H9 (cell line): Measurements from ENCODE around the gene HOXC12. TPM values are rescaled to one million over a fixed set of nuclear protein-coding genes. Genes with fewer than 3 reads are reported as not detected.

Experiments
- DNase-seq: peaks from one replicate; pipeline ENCODE4 v3.0.0-alpha.2; 2017
- H2AFZ ChIP-seq: one replicate; pipeline ENCODE4 v1.6.1; 2013; ENCODE audit warnings: mild to moderate bottlenecking, low read length, control low read depth, moderate library complexity
- H2AK5ac ChIP-seq: 2 replicates; pipeline ENCODE4 v1.6.1; 2013; ENCODE audit warnings: low read length, control low read depth, mixed read lengths; ENCODE audit not compliant: insufficient read length
- H2BK120ac ChIP-seq: one replicate; pipeline ENCODE4 v1.6.1; 2013; ENCODE audit warnings: low read depth, mild to moderate bottlenecking, low read length, control low read depth, inconsistent platforms; ENCODE audit not compliant: poor library complexity, severe bottlenecking
- H2BK12ac ChIP-seq: 2 replicates; pipeline ENCODE4 v1.6.1; 2013; ENCODE audit warnings: low read length, control low read depth, mixed read lengths, low read depth; ENCODE audit not compliant: insufficient read length
- H2BK15ac ChIP-seq: 2 replicates; pipeline ENCODE4 v1.6.1; 2013; ENCODE audit warnings: low read depth, low read length, control low read depth
- H2BK20ac ChIP-seq: one replicate; pipeline ENCODE4 v1.6.1; 2013; ENCODE audit warnings: low read depth, mild to moderate bottlenecking, low read length, control low read depth, inconsistent platforms; ENCODE audit not compliant: poor library complexity, severe bottlenecking
- H2BK5ac ChIP-seq: 2 replicates; pipeline ENCODE4 v1.6.1; 2013; ENCODE audit warnings: low read length, control low read depth, mixed read lengths; ENCODE audit not compliant: insufficient read length
- H3K14ac ChIP-seq: 2 replicates; pipeline ENCODE4 v1.6.1; 2013; ENCODE audit warnings: low read length, control low read depth; ENCODE audit not compliant: insufficient read depth
- H3K18ac ChIP-seq: 2 replicates; pipeline ENCODE4 v1.6.1; 2013; ENCODE audit warnings: low read depth, mild to moderate bottlenecking, mixed read lengths, low read length, control low read depth; ENCODE audit not compliant: insufficient read length
- H3K23ac ChIP-seq: 2 replicates; pipeline ENCODE4 v1.6.1; 2013; ENCODE audit warnings: low read length, control low read depth, mixed read lengths, low read depth; ENCODE audit not compliant: insufficient read length
- H3K23me2 ChIP-seq: 2 replicates; pipeline ENCODE4 v1.6.1; 2013; ENCODE audit warnings: low read depth, mild to moderate bottlenecking, mixed read lengths, low read length, control low read depth; ENCODE audit not compliant: insufficient read length, poor library complexity, severe bottlenecking
- H3K27ac ChIP-seq: 2 replicates; pipeline ENCODE4 v1.5.1; 2013; ENCODE audit warnings: low read length, control low read depth, mixed read lengths, low read depth; ENCODE audit not compliant: insufficient read length
- H3K27me3 ChIP-seq: 2 replicates; pipeline ENCODE4 v1.6.1; 2013; ENCODE audit warnings: low read length, control low read depth, inconsistent platforms; ENCODE audit not compliant: insufficient read depth
- H3K4ac ChIP-seq: 2 replicates; pipeline ENCODE4 v1.6.1; 2013; ENCODE audit warnings: low read depth, mild to moderate bottlenecking, control low read depth, inconsistent platforms, low read length, moderate library complexity
- H3K4me1 ChIP-seq: 2 replicates; pipeline ENCODE4 v1.6.1; 2013; ENCODE audit warnings: low read length, control low read depth, inconsistent platforms; ENCODE audit not compliant: insufficient read depth
- H3K4me2 ChIP-seq: 2 replicates; pipeline ENCODE4 v1.6.1; 2013; ENCODE audit warnings: low read length, control low read depth, mixed read lengths; ENCODE audit not compliant: insufficient read length, insufficient read depth
- H3K56ac ChIP-seq: 2 replicates; pipeline ENCODE4 v1.6.1; 2013; ENCODE audit warnings: low read depth, mild to moderate bottlenecking, mixed read lengths, low read length, control low read depth; ENCODE audit not compliant: insufficient read length
- H3K79me1 ChIP-seq: 2 replicates; pipeline ENCODE4 v1.6.1; 2013; ENCODE audit warnings: low read depth, mild to moderate bottlenecking, moderate library complexity, low read length, control low read depth, inconsistent platforms; ENCODE audit not compliant: insufficient read depth, poor library complexity, severe bottlenecking
- H3K79me2 ChIP-seq: 2 replicates; pipeline ENCODE4 v1.6.1; 2013; ENCODE audit warnings: low read length, control low read depth, inconsistent platforms; ENCODE audit not compliant: insufficient read depth
- H3K9ac ChIP-seq: 2 replicates; pipeline ENCODE4 v1.6.1; 2013; ENCODE audit warnings: low read length, control low read depth, mixed read lengths; ENCODE audit not compliant: insufficient read length; ENCODE audit errors: extremely low read depth
- H3K9me3 ChIP-seq: one replicate; pipeline ENCODE4 v1.6.1; 2013; ENCODE audit warnings: low read depth, low read length, inconsistent platforms; ENCODE audit not compliant: control insufficient read depth
- H3T11ph ChIP-seq: one replicate; pipeline ENCODE4 v1.6.1; 2013; ENCODE audit warnings: mild to moderate bottlenecking, low read length, control low read depth, inconsistent platforms
- H4K20me1 ChIP-seq: one replicate; pipeline ENCODE4 v1.6.1; 2013; ENCODE audit not compliant: control insufficient read depth, insufficient read length, insufficient read depth
- H4K5ac ChIP-seq: 2 replicates; pipeline ENCODE4 v1.6.1; 2013; ENCODE audit warnings: low read depth, mild to moderate bottlenecking, mixed read lengths, low read length, control low read depth; ENCODE audit not compliant: insufficient read length
- H4K8ac ChIP-seq: replicated peaks from 2 replicates; pipeline ENCODE4 v1.6.1; 2013; ENCODE audit warnings: low read length, control low read depth, mixed read lengths, low read depth; ENCODE audit not compliant: insufficient read length
- H4K91ac ChIP-seq: 2 replicates; pipeline ENCODE4 v1.6.1; 2013; ENCODE audit warnings: low read depth, mild to moderate bottlenecking, moderate library complexity, mixed read lengths, low read length, control low read depth; ENCODE audit not compliant: insufficient read length
- H3K27ac Mint-ChIP-seq, 3 experiments: 2 replicates in 2 of 3; 3 replicates in 1 of 3; pipeline ENCODE4 v1.8.0; 2020 to 2021; ENCODE audit warnings: mixed read lengths in 3 of 3, mild to moderate bottlenecking in 1 of 3, moderate library complexity in 1 of 3
- H3K27me3 Mint-ChIP-seq: 2 replicates; pipeline ENCODE4 v1.8.0; 2021; ENCODE audit warnings: low read depth, mild to moderate bottlenecking, moderate library complexity, mixed read lengths
- H3K36me3 Mint-ChIP-seq, 3 experiments: 2 replicates in 2 of 3; 3 replicates in 1 of 3; pipeline ENCODE4 v1.8.0; 2020 to 2021; ENCODE audit warnings: low read depth in 3 of 3, mixed read lengths in 3 of 3; ENCODE audit not compliant: insufficient read depth in 1 of 3
- H3K4me1 Mint-ChIP-seq, 2 experiments: 2 replicates each; pipeline ENCODE4 v1.8.0; 2020; ENCODE audit warnings: mixed read lengths in 2 of 2
- H3K4me3 Mint-ChIP-seq, 2 experiments: 2 replicates in 1 of 2; 3 replicates in 1 of 2; pipeline ENCODE4 v1.8.0; 2020 to 2021; ENCODE audit warnings: mild to moderate bottlenecking in 2 of 2, mixed read lengths in 2 of 2, moderate library complexity in 1 of 2
- H3K9me3 Mint-ChIP-seq, 2 experiments: 2 replicates in 1 of 2; 3 replicates in 1 of 2; pipeline ENCODE4 v1.8.0; 2020; ENCODE audit warnings: mild to moderate bottlenecking in 2 of 2, mixed read lengths in 2 of 2, moderate library complexity in 1 of 2
- WGBS: extraction: QIAGEN DNeasy Blood & Tissue Kit; methylation state at CpG from one replicate; pipeline ENCODE4 v1.1.7; 2013; ENCODE audit warnings: missing lambda C conversion rate, low lambda C conversion rate, mixed read lengths; ENCODE audit not compliant: insufficient read length; ENCODE audit errors: extremely low coverage; 5-methylcytosine and 5-hydroxymethylcytosine counted together
- total RNA-seq: library from RNA; stranded (reverse); gene quantifications from 2 replicates; pipeline ENCODE4 v1.2.1, GENCODE V29; 2021
- TF ChIP-seq, protein P1 (sequence below): fragments of 200-600 bp; sonication (generic); conservative IDR thresholded peaks from 3 replicates; pipeline ENCODE4 v1.8.0; 2021; ENCODE audit warnings: antibody characterized with exemption, mild to moderate bottlenecking

The HOXC12 gene
- total RNA-seq, 1 experiment from 2014 or later: not detected

DNA sequence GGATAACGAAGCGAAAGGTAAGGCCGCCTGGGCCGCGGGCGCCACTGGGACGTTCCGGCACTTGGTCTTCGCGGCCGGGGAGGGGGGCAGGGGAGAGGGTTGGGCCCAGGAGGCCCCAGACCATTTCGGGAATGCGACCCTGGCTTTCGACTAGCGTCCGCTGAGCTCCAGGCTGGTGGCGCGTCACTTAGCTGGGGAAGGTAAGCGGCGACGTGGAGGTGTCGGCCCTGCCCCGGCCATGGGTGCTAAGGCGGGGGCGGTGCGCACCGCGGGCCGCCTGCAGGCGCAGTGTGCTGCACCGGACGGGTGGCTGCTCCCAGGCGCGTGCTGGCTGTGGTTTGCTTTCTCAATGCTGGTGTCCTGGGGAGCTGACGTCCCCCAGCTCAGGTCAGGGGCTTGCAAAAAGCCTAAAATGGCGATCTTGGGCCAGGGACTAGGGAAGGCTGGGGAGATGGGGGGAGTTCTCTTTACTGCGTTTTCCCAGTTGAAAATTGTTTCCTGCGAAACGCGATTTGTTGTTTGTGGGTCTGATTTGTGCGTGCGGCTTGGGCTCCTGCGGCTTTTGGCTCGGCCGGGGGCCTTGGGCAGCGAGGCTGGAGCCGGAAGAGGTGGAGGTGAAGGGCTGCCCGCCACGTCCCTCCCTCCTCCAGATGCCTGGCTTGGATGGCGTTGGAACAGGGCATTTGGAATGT is 31.4 kb downstream of the HOXC12 start:
- Histone ChIP-seq H3T11ph (no peak overlapping the region), H2AK5ac (no peak overlapping the region), H2BK12ac (no peak overlapping the region), H3K27me3 (peaks cover 96% of the 10 kb centered on the region), H2BK20ac (no peak overlapping the region), H3K23ac (no peak overlapping the region), H3K23me2 (no peaks in the 10 kb centered on the region), H3K9ac (no peak overlapping the region), H3K79me2 (no peaks in the 10 kb centered on the region), H3K9me3 (no peaks in the 10 kb centered on the region), H4K5ac (no peak overlapping the region), H3K4ac (no peak overlapping the region), H3K4me1 (no peaks in the 10 kb centered on the region), H4K20me1 (no peaks in the 10 kb centered on the region), H3K4me2 (peak overlapping the region; percentile 10), H3K14ac (no peak overlapping the region; the same call in 1 of the 2 replicates), H3K27ac (no peak overlapping the region), H4K8ac (no peak overlapping the region), H3K79me1 (no peaks in the 10 kb centered on the region), H2AFZ (no peak overlapping the region), H2BK15ac (no peak overlapping the region), H3K56ac (no peak overlapping the region), H2BK5ac (no peak overlapping the region), H2BK120ac (no peak overlapping the region), H3K18ac (no peak overlapping the region), H4K91ac (no peak overlapping the region)
- peaks cover 3 to 11% of the 10 kb centered on the region in 2 experiments; a peak in 4 of 5 replicates for H3K9me3 Mint-ChIP-seq
- peak overlapping the region in 1 of 2 experiments; percentile 60; a peak in 2 of 5 replicates for H3K4me3 Mint-ChIP-seq
- peak; percentile 65 for DNase-seq
- peaks cover 100% of the 10 kb centered on the region for H3K27me3 Mint-ChIP-seq
- WGBS: no CpG with 5 or more reads among the region's 50 CpGs
- TF ChIP-seq, protein P1, sequence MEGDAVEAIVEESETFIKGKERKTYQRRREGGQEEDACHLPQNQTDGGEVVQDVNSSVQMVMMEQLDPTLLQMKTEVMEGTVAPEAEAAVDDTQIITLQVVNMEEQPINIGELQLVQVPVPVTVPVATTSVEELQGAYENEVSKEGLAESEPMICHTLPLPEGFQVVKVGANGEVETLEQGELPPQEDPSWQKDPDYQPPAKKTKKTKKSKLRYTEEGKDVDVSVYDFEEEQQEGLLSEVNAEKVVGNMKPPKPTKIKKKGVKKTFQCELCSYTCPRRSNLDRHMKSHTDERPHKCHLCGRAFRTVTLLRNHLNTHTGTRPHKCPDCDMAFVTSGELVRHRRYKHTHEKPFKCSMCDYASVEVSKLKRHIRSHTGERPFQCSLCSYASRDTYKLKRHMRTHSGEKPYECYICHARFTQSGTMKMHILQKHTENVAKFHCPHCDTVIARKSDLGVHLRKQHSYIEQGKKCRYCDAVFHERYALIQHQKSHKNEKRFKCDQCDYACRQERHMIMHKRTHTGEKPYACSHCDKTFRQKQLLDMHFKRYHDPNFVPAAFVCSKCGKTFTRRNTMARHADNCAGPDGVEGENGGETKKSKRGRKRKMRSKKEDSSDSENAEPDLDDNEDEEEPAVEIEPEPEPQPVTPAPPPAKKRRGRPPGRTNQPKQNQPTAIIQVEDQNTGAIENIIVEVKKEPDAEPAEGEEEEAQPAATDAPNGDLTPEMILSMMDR: no peak
- no peak overlapping the region for H3K27ac Mint-ChIP-seq
- peaks cover 3 to 11% of the 10 kb centered on the region in 2 experiments; a peak in 2 of 4 replicates for H3K4me1 Mint-ChIP-seq
- H3K36me3 Mint-ChIP-seq: no peaks in the 10 kb centered on the region; a peak in 2 of 7 replicates
